B cell (primary cell): ENCODE results near the gene CAMK2D.

ENCODE experiments used
- CTCF ChIP-seq: fragments of 200-600 bp; IDR thresholded peaks from one replicate; pipeline ENCODE4 v1.8.0; 2022; ENCODE audit warnings: antibody characterized with exemption, mild to moderate bottlenecking
- EZH2 ChIP-seq: IDR thresholded peaks from 2 replicates; pipeline ENCODE4 v1.6.1; 2012; ENCODE audit warnings: borderline replicate concordance, low read depth, mild to moderate bottlenecking, moderate library complexity, low read length; ENCODE audit not compliant: insufficient read depth, poor library complexity, severe bottlenecking

- no peak for TF ChIP-seq CTCF
- no peak for TF ChIP-seq EZH2
These were observed 167.9 kb downstream of the CAMK2D start for GRCh38 chr4:113593400-113594230.
